ENCODE results near the gene ANK3.

DNA sequence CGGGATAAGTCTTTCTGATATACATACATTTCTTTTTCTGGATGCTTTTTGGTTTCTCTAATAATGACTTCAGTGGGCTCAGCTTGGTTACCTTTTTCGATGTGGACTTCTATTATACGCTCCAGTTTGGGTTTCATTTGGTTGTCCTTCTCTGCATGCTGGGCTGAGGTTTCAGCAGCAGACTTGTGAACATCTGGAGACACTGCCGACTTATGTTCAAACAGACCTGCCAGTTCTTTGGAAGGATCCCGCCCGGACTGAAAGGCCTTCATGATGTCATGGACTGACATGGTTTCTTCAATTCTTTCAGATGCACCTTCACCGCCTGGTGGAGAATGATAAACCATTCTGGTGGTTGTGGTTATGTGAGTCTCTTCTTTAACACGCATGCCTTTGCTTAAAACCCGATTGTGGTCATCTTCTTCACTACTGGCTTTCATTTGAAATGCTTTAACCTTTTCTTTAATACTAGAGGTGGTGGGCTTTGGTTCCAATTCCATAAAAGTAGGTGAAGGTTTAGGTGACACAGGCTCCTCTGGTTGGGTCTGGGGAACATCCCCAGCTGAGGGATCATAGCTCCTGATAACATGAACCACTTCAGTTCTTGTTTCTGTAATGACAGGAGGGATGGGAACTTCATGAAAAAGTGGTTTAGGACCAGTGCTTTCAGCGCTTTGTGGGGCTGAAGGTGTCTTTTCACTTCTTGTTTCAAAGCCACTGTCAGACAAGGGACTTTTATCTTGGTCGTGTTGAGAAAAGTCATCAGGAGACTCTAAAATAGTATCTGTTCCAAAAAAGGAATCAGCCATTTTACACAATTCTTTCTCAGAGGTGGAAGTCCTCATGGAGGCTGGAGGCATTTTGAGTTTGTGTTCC, 315.7 kb downstream of the ANK3 start:
- TF ChIP-seq, protein P1, sequence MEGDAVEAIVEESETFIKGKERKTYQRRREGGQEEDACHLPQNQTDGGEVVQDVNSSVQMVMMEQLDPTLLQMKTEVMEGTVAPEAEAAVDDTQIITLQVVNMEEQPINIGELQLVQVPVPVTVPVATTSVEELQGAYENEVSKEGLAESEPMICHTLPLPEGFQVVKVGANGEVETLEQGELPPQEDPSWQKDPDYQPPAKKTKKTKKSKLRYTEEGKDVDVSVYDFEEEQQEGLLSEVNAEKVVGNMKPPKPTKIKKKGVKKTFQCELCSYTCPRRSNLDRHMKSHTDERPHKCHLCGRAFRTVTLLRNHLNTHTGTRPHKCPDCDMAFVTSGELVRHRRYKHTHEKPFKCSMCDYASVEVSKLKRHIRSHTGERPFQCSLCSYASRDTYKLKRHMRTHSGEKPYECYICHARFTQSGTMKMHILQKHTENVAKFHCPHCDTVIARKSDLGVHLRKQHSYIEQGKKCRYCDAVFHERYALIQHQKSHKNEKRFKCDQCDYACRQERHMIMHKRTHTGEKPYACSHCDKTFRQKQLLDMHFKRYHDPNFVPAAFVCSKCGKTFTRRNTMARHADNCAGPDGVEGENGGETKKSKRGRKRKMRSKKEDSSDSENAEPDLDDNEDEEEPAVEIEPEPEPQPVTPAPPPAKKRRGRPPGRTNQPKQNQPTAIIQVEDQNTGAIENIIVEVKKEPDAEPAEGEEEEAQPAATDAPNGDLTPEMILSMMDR (IDR thresholded peaks at IDR 0.05): no peak
- no peak for TF ChIP-seq POLR2AphosphoS5 (IDR thresholded peaks at IDR 0.05; ENCODE audit: insufficient read depth in 1 of 2, low read depth in 1 of 2)
- TF ChIP-seq POLR2A (IDR thresholded peaks at IDR 0.05): no peak

Measured in vagina (tissue), 2 donors.